HuH-7 (cell line): ENCODE results near the gene EMP1.

Experiments used
- DNase-seq: peaks from one replicate; pipeline ENCODE4 v3.0.0; 2011; ENCODE audit warnings: low spot score

The EMP1 gene, protein sequence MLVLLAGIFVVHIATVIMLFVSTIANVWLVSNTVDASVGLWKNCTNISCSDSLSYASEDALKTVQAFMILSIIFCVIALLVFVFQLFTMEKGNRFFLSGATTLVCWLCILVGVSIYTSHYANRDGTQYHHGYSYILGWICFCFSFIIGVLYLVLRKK

GRCh38 chr12:13196130-13196921 is at the start of gene EMP1:
TSS of gene EMP1 (plus strand) at chr12:13196726. CDS start at chr12:13211511, 14,785 bp downstream.
- no peak for DNase-seq

GRCh38 chr12:13147688-13148484 is 48.6 kb upstream of the EMP1 start:
- no peak for DNase-seq

DNA sequence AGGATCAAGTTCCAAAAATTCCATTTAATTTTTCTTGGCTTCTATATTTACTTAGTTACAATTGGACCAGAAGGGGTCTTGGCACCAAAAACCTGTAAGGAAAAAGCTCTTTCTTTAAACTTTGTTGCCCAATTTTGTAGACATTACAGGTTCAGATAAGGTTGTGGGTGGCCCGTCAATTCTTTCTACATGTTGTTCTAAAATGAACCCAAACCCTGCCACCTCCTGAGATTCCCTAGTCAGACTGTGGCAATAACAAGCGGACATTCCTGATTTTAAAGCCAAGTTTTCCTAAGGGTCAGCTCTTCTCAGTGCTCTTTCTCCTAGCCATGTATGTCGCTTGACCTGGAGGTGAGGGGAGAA is 48.1 kb upstream of the EMP1 start:
- no peak for DNase-seq

GRCh38 chr12:13149411-13149810 is 47.1 kb upstream of the EMP1 start:
- DNase-seq = no peak

DNA sequence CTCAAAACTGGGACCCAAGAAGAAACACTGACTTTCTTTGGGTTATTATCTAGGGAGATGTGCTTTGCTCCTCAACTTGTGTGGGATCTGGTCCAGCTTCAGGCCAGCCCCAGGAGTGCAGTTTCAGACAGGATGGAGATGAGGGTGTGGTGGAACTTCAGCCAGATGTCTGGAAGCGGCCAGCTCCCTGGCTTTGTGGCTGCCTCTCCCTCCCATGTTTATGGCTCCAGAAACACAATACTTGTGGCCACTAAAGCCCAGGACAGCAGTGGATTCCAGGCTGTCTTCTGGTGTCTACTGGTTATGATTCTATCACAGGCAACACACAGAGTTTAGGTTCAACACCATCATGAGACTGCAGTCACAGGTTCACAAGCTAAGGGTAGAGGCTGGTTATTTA is 44.2 kb upstream of the EMP1 start:
- DNase-seq = no peak

- no peak for DNase-seq
These were observed 43.8 kb upstream of the EMP1 start for GRCh38 chr12:13152756-13153155.

DNA sequence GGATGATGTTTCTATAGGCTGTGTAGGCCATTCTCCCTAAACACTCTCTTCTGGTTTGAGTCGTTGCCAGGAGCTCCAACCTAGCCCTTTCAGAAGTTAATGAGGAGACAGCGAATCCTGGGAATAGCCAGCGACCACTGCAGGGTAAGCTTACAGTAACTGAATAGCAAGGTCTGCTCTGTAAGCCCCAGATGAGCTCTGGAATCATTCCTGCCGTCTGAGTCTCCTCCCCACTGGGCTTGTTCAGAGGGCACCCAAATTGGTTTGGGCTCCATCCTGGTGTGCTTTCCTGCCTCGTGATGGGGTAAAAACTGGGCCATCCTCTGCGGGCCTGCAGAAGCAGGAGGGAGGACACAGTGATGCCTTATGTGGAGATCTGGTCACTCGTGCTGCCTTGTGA is 43.3 kb upstream of the EMP1 start:
- DNase-seq = no peak

GRCh38 chr12:13154027-13154538 is 42.4 kb upstream of the EMP1 start:
- no peak for DNase-seq

DNA sequence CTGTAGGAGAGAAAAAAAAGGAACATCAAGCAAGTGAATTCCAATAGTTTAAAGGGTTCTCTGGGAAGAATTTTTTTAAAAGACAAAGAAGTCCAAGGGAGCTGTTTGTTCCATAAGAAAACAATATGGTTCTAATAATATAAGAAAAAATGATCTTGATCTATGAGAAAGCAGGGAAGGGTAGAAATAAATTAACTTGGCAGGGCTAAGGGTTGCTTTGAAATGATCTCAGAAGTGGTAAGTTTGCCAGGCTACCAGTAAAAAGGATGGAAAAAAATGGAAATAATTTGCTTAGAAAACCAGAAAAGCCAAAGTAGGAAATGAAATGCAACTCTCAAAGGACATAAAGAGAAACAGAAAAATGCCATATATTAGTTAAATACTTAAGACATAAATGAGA is 41.7 kb upstream of the EMP1 start:
- DNase-seq = no peak

- DNase-seq = no peak
These were observed 40.2 kb upstream of the EMP1 start for GRCh38 chr12:13156277-13156676.

GRCh38 chr12:13161172-13161571 is 35.4 kb upstream of the EMP1 start:
- no peak for DNase-seq

DNA sequence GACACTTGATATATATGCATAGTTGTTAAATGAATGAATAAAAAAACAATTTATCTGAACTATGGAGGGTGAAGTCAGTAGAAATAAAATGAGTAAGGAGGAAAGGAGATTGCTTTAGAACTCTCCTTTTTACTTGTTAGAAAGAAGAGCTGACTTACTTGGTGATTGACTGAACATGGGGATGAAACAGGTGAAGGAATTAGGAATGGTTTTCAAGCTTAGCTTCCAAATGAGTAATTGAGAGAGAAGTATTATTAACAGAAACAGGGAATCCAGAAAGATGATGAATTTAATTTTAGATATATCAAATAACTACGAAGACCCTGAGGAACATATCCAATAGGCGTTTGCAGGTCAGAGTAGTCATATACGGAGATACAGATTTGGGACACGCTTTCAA is 33.6 kb upstream of the EMP1 start:
- no peak for DNase-seq

DNA sequence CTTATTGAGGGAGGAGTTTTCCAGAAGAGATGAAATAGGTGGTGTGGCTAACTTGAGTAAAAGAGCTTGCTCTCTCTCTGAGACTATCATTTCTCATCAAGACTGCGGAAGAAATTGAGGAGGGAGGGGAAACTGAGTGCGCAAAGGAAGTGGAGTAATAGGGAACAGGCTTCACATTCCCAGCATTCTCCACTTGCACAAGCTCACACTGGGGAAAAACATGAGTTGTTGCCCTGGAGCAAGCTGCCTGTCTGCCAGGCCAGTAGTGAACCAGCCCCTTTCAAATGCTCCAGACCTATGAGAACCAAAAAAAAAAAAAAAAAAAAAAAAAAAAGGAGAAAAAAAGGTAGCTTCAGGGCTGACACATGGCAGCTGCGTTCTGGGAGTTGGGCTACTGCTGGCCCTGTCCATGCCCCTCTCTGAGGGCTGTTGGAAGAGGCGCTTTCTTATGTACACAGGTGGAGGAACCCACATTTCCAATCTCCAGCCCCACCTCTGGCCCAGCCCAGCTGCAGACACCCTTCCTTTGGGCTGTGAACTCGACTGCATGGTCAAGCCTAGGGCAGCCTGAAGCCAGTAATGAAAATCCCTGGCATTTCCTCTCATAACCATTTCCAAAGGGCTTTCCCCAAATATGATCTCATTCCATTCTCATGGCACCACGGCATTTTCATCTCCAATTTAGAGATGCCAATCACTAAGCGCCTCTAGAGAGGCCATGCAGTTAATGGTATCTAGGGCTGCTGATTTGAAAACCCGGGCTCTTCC is 32.5 kb upstream of the EMP1 start:
- DNase-seq = no peak

- no peak for DNase-seq
These were observed 31.5 kb upstream of the EMP1 start for GRCh38 chr12:13164921-13165616.

DNA sequence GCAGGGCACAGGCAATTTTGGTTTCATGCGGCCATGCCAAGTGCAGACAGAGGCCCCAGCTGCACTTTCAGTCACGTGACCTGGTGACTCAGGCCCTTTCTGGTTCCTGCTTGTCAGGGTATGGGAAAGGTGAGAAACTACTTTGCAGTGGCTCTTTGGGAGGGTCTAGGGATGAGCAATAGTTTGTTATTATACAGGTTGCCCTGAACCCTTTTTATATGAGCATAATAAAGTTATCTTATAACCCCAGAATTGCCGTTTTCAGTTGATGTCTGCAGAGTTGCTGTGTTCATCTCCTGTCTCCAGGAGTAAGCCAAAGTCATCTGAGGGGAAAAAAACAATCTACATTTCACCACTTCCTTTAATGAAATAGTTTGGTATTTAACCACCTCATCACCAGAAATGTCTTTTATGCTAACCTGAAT is 30.9 kb upstream of the EMP1 start:
- no peak for DNase-seq

GRCh38 chr12:13167226-13167625 is 29.3 kb upstream of the EMP1 start:
- DNase-seq = no peak

- DNase-seq = no peak
These were observed 28.6 kb upstream of the EMP1 start for GRCh38 chr12:13167906-13168305.

DNA sequence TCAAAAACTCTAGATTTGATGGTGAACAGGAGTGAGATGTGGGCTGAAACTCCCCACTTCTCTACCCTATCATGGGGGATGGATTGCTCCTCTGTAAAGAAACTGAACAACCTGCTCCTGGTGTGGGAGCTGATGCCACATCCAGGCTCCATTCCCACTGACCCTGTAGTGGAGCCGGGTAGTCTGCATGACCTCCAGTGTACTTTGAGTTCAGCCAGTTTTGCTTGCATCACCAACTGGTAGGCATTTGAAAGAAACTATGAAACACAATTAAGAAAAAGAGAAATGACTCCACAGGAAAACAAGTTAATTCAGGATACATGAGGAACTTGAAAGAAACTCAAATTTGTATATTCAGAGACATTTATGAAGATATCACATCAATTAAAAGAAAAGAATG is 27.3 kb upstream of the EMP1 start:
- DNase-seq = no peak

GRCh38 chr12:13170892-13171490 is 25.5 kb upstream of the EMP1 start:
- DNase-seq = no peak

GRCh38 chr12:13171921-13172859 is 24.3 kb upstream of the EMP1 start:
- peak; percentile 36 for DNase-seq
